Measurements from ENCODE around the gene ZNF718.
"Not testable (repeated sequence)": the region's sequence is repeated elsewhere in the genome, so short reads cannot be mapped to it uniquely, and the experiment has no call there.

Gene ZNF718

GRCh38 chr4:161496-162284, 37.4 kb downstream of the ZNF718 start:
- no peak for DNase-seq

DNA sequence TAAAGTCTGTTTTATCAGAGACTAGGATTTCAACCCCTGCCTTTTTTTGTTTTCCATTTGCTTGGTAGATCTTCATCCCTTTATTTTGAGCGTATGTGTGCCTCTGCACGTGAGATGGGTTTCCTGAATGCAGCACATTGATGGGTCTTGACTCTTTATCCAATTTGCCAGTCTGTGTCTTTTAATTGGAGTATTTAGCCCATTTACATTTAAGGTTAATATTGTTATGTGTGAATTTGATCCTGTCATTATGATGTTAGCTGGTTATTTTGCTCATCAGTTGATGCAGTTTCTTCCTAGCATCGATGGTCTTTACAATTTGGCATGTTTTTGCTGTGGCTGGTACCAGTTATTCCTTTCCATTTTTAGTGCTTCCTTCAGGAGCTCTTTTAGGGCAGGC, 45.3 kb downstream of the ZNF718 start:
- DNase-seq = not testable (repeated sequence)

DNA sequence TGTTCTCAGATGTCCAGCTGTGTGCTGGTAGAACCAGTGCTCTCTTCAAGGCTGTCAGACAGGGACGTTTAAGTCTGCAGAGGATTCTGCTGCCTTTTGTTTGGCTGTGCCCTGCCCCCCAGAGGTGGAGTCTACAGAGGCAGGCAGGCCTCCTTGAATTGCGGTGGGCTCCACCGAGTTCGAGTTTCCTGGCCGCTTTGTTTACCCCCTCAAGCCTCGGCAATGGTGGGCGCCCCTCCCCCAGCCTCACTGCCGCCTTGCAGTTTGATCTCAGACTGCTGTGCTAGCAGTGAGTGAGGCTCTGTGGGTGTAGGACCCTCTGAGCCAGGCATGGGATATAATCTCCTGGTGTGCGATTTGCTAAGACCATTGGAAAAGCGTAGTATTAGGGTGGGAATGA, 47.0 kb downstream of the ZNF718 start:
- DNase-seq = not testable (repeated sequence)

- DNase-seq = no peak
Observed at GRCh38 chr4:173666-174314, 49.5 kb downstream of the ZNF718 start.

DNA sequence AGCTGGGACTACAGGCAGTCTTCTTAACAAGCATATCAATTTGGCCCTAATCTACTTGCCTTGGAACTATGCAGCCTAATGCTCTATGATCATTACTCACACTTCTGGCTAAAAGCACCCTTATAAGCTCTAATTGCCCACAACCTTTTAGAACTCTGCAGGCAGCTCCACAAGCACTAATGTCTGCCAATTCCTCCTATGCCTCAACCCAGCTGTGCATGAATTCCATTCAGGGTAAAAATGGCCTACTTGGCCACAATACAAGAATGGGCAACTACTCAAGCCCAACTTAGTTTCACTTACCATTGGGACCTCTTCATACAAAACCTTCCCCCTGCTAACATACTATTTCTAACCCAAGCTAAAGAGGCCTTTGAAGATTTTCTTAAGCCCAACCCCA, 51.7 kb downstream of the ZNF718 start:
- no peak for DNase-seq

GRCh38 chr4:176995-177394, 52.7 kb downstream of the ZNF718 start:
- no peak for DNase-seq

GRCh38 chr4:182225-182624, 57.9 kb downstream of the ZNF718 start:
- DNase-seq = not testable (repeated sequence)

DNA sequence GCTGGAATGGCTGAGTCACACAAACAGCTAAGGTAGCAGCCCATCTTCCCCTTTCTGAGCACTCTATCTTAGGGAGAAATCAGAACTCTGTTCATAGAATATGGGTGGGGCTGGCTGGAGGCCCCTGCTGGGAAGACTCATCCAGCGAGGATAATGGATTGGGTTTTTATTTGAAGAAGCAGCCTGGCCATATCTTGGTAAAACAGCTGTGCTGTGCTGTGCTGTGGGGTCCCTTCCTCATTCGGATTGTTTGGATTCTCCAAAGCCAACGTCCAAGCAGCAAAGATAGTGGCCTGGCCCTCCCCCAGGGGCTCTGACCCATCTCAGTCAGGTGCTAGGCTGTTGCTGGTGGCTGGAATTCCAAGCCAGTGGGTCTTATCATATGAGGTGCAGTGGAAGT, 63.8 kb downstream of the ZNF718 start:
- no peak for DNase-seq

- DNase-seq = not testable (repeated sequence)
Observed at GRCh38 chr4:195159-195558, 70.9 kb downstream of the ZNF718 start.

- no peak for DNase-seq
Observed at GRCh38 chr4:200936-201335, 76.6 kb downstream of the ZNF718 start.

- not testable (repeated sequence) for DNase-seq
Observed at GRCh38 chr4:202822-203221, 78.5 kb downstream of the ZNF718 start.

GRCh38 chr4:205097-205756, 80.9 kb downstream of the ZNF718 start:
- no peak for DNase-seq

DNA sequence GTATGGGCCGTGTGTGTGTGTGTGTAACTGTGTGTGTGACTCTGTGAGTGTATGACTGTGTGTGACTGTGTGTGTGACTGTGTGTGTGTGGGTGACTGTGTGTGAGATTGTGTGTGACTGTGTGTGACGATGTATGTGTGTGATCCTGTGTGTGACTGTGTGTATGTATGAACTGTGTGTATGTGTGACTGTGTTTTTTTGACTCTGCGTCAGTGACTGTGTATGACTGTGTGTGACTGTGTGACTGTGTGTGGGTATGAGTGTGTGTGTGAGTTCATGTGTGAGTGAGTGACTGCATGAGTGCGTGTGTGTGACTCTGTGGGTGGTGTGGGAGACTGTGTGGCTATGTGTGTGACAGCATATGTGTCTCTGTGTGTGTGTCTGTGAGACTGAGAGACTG, 81.8 kb downstream of the ZNF718 start:
- DNase-seq = no peak

GRCh38 chr4:208416-209096, 84.3 kb downstream of the ZNF718 start:
- not testable (repeated sequence) for DNase-seq

GRCh38 chr4:211033-211511, 86.8 kb downstream of the ZNF718 start:
- DNase-seq = no peak

- peak; percentile 74 for DNase-seq
Observed at GRCh38 chr4:212438-213188, 88.3 kb downstream of the ZNF718 start.

- peak; percentile 6 for DNase-seq
Observed at GRCh38 chr4:213189-213535, 88.9 kb downstream of the ZNF718 start.

Measured in fibroblast of skin of abdomen (primary cell).